GM19035 (cell line): ENCODE measurements around the gene HS3ST3A1.
A peak's percentile ranks its signal among the peaks of the same experiment; 100 is the strongest.

Experiments used
- ATAC-seq: cut with Tn5 transposase; IDR thresholded peaks from one replicate; pipeline ENCODE4 v1.9.1; 2021; ENCODE audit not compliant: unreplicated experiment

Gene HS3ST3A1

GRCh38 chr17:13598353-13599167 is 3.2 kb downstream of the HS3ST3A1 start:
- no peak for ATAC-seq

DNA sequence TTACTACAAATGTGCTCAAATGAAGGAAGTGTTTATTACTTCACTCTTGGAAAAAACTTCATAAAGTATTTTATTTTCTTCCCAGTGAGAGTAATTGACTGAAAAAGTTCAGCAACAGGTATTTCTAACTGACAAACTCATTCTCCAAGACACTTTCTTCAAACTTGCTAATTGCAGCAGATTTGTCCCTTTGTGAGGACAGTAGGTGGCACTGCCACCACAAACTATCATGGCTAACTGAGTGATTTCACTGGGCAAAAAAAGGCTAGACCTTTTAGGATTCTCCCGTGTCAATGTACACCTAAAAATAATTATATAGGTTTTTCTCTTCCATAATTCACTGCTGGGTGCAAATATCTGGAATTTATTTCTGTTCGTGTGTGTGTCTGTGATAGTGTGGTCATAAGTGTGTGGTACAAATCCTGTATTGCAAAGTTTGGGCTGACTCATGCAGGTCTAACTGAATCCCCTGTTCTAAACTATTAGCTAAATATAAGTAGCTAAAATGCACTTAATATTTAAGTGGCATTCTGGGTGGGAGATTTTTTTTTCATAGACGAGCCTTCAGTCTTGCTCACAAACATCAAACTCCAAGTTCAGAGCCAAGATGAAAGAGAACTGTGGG is 3.9 kb downstream of the HS3ST3A1 start:
- no peak for ATAC-seq

GRCh38 chr17:13596241-13596923 is 5.3 kb downstream of the HS3ST3A1 start:
- no peak for ATAC-seq

DNA sequence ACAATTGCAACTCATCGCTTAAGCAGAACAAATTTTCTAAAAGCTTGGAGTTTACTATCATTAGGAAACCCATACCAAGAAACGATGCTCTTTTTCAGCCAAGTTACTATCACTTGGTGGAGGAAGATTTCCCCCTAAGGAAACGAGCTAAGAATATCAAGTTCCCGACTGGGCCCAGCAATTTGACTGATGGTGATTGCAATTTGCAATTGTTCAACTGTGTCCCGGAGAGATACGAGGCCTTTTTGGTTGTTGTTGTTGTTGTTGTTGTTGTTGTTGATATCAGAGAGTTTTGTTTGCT is 6.2 kb downstream of the HS3ST3A1 start:
- no peak for ATAC-seq

- ATAC-seq, result peak; percentile 62
Measured at GRCh38 chr17:13594762-13595598, 6.7 kb downstream of the HS3ST3A1 start.

GRCh38 chr17:13594310-13594709 is 7.4 kb downstream of the HS3ST3A1 start:
- ATAC-seq, result no peak

GRCh38 chr17:13593757-13594156 is 8.0 kb downstream of the HS3ST3A1 start:
- no peak for ATAC-seq

DNA sequence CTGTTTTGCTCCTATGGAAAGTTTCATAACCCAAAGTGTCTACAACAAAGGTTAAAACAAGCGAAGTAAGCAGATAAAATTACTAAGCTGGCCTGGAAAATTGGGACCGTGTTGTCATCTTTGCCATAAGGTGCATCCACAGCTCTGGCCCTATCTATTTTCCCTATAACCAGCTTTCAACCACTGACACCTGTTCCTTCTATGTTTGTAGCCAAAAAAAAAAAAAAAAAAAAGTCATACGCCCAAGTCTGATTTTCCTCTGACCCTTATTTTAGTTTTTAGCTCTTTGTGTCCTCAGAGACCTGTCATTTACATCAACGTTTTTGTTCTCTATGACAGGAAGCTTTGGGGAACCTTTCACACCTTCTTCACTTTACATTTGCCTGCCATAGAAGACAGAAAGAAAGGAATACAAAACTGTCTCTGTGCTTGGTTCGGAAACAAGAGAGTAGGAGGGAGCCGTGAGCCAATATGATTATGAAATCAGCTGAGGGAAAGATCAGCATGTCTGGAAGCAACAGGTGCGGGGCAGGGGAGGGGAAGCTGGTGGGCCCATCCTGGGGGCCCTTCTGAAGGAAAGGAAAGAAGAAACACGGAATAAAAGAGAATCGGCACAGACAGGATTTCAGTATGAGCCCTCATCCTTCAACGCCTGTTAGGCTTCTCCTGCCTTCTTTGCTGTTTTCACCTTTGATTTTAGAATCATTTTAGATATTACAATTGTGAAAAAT is 8.5 kb downstream of the HS3ST3A1 start:
- no peak for ATAC-seq

DNA sequence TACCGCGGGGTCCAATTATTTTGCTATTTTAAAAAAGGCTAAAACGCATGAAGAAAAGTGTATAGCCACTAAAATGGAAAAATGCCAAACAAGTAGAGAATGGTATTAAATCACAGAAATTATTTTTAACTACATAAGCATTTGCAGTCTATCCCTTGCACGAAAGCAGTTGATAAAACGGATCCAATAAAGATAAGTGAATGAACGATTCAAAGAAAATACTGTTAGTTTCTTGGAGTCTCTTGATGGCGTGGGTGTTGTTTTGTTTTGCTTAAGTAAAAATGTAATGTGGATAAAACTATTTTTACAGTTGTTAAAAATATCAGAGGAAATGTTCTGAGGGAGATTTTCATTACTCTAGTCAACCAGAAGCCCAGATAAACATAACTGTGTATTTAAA is 9.3 kb downstream of the HS3ST3A1 start:
- ATAC-seq, result no peak

GRCh38 chr17:13590441-13590840 is 11.3 kb downstream of the HS3ST3A1 start:
- ATAC-seq, result no peak

GRCh38 chr17:13589658-13590057 is 12.1 kb downstream of the HS3ST3A1 start:
- ATAC-seq, result no peak

DNA sequence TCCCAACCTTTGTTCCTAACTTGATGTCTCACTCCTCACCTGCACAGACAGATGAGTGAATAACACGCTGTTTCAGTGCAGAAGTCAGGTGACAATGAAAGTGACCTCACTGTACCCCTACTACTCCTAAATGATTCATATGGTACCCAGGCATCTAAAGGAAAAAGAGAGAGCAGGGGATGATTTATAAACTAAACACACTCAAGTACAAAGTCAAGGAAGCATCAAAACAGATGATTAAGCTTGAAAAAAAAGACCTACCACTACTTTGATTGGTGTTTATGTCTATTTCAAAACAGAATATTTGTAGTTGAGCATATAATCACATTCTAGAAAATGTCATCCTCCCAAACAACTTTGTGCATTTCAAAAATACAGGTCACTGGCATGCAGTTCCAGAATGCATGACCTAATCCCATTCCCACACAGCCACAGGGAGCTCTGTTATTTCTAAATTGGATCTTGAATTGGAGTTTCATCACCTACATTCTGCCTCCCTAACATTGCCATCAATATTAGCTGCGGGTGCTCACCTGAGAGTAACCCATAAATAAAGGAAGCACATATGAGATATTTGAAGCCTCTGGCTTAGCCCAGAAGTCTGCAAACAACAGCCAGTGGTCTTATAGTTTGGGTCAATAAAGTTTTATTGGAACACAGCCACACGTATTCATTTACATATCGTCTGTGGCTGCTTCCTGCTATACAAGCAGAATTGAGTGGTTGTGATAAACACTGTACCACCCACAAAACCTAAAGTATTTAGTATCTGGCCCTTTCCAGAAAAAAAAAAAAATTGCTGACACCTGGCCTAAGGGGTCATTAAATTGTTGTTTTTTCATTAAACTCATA is 14.0 kb downstream of the HS3ST3A1 start:
- no peak for ATAC-seq

DNA sequence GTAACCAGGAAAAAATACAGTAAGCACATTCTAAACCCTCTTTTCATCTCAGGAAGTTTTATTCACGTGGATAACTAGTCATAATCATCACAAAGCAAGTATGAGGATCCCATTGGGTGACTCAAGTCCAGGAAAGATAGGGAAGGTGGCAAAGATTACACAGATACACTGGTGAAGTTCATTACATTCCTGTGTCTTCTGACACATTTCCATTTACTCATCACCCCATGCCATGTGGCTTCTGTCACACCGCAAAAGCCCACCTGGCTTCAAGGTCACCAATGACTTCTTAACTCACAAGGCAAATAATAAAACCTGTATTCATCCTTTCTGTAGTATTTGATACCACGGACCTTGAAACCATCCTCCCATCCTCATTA is 17.0 kb downstream of the HS3ST3A1 start:
- no peak for ATAC-seq

- no peak for ATAC-seq
Measured at GRCh38 chr17:13583996-13584700, 17.6 kb downstream of the HS3ST3A1 start.

- ATAC-seq, result no peak
Measured at GRCh38 chr17:13582776-13583547, 18.8 kb downstream of the HS3ST3A1 start.

- no peak for ATAC-seq
Measured at GRCh38 chr17:13581925-13582324, 19.8 kb downstream of the HS3ST3A1 start.

GRCh38 chr17:13580790-13581189 is 20.9 kb downstream of the HS3ST3A1 start:
- ATAC-seq, result no peak
